SK-N-SH (cell line): ENCODE measurements around the gene TIMM17A. TPM values are rescaled to one million over a fixed set of nuclear protein-coding genes. Genes with fewer than 3 reads are reported as not detected.

ENCODE experiments used
- CTCF ChIA-PET: fragments of 300-600, 350-600 bp; formaldehyde crosslinking; extraction: SDS; loops from one replicate; lab custom pipeline; 2021; lab: Yijun Ruan, JAX
- POLR2A ChIA-PET: fragments of 350-600 bp; sonication (Branson Sonifier 250); formaldehyde crosslinking; extraction: SDS; loops from one replicate; lab custom pipeline; 2020; ENCODE audit warnings: antibody characterized with exemption, inconsistent platforms; lab: Yijun Ruan, JAX
- DNase-seq: peaks from one replicate; pipeline ENCODE4 v3.0.0; 2012
- H2AFZ ChIP-seq: fragments of 200-600 bp; sonication (generic); 2 replicates; pipeline ENCODE4 v1.8.1; 2016; ENCODE audit warnings: antibody characterized with exemption, mild to moderate bottlenecking, low read depth
- H3F3A ChIP-seq: fragments of 200-600 bp; sonication (generic); replicated peaks from 2 replicates; pipeline ENCODE3; 2016; ENCODE audit warnings: antibody characterized with exemption, mild to moderate bottlenecking; ENCODE audit not compliant: insufficient read depth
- H3K27ac ChIP-seq, 2 experiments: fragments of 200-500 bp in 1 of 2; fragments of 200-600 bp in 1 of 2; sonication (Bioruptor generic) in 1 of 2; sonication (generic), shearing (Covaris generic) in 1 of 2; 2 replicates each; pipeline versions ENCODE4 v1.5.1 to v1.6.1; 2014 to 2016; ENCODE audit warnings: low read depth in 2 of 2, inconsistent platforms in 1 of 2, low read length in 1 of 2, mild to moderate bottlenecking in 1 of 2, mixed read lengths in 1 of 2
- H3K27me3 ChIP-seq: fragments of 200-600 bp; sonication (generic), shearing (Covaris generic); 2 replicates; pipeline ENCODE4 v1.6.1; 2016; ENCODE audit warnings: mixed run types; ENCODE audit not compliant: insufficient read depth
- H3K36me3 ChIP-seq, 2 experiments: fragments of 200-500 bp in 1 of 2; fragments of 200-600 bp in 1 of 2; sonication (Bioruptor generic) in 1 of 2; sonication (generic) in 1 of 2; replicated peaks in 1 of 2; 2 replicates each; pipeline versions ENCODE3 to v1.5.1; 2014 to 2016; ENCODE audit warnings: low read length in 1 of 2, mild to moderate bottlenecking in 1 of 2; ENCODE audit not compliant: insufficient read depth in 2 of 2, control insufficient read depth in 1 of 2
- H3K4me1 ChIP-seq, 2 experiments: fragments of 200-500 bp in 1 of 2; fragments of 200-600 bp in 1 of 2; sonication (Bioruptor generic) in 1 of 2; sonication (generic), shearing (Covaris generic) in 1 of 2; 2 replicates each; pipeline versions ENCODE4 v1.5.1 to v1.6.1; 2014 to 2016; ENCODE audit warnings: low read depth in 1 of 2, low read length in 1 of 2, mixed run types in 1 of 2; ENCODE audit not compliant: insufficient read depth in 2 of 2, control insufficient read depth in 1 of 2
- H3K4me2 ChIP-seq: fragments of 200-600 bp; sonication (generic), shearing (Covaris generic); 2 replicates; pipeline ENCODE4 v1.6.1; 2017; ENCODE audit warnings: mixed run types
- H3K4me3 ChIP-seq, 2 experiments: fragments of 200-500 bp in 1 of 2; fragments of 200-600 bp in 1 of 2; sonication (Bioruptor generic) in 1 of 2; sonication (generic), shearing (Covaris generic) in 1 of 2; 2 replicates each; pipeline versions ENCODE4 v1.5.1 to v1.8.1; 2014 to 2016; ENCODE audit warnings: low read depth in 2 of 2, inconsistent platforms in 1 of 2, low read length in 1 of 2, mild to moderate bottlenecking in 1 of 2, mixed read lengths in 1 of 2, moderate library complexity in 1 of 2
- H3K79me2 ChIP-seq: fragments of 200-600 bp; sonication (generic); 2 replicates; pipeline ENCODE4 v1.8.1; 2017; ENCODE audit warnings: mild to moderate bottlenecking; ENCODE audit not compliant: insufficient read depth
- H3K9ac ChIP-seq: fragments of 200-600 bp; sonication (generic); 2 replicates; pipeline ENCODE4 v1.6.1; 2017; ENCODE audit warnings: mixed run types
- H3K9me2 ChIP-seq: fragments of 200-600 bp; sonication (generic); 2 replicates; pipeline ENCODE4 v1.6.1; 2017; ENCODE audit warnings: mixed run types
- H3K9me3 ChIP-seq: fragments of 200-600 bp; sonication (generic); 2 replicates; pipeline ENCODE4 v1.6.1; 2017; ENCODE audit warnings: mixed run types, mild to moderate bottlenecking, moderate library complexity
- H4K20me1 ChIP-seq: fragments of 200-600 bp; sonication (generic); 2 replicates; pipeline ENCODE4 v1.6.1; 2017; ENCODE audit warnings: mild to moderate bottlenecking, mixed run types; ENCODE audit not compliant: insufficient read depth
- CTCF ChIP-seq: fragments of 200-600 bp; sonication (generic); IDR thresholded peaks from 2 replicates; pipeline ENCODE4 v1.6.1; 2017; ENCODE audit warnings: antibody characterized with exemption, mild to moderate bottlenecking, moderate library complexity
- EP300 ChIP-seq, 2 experiments: IDR thresholded peaks; 2 replicates each; pipeline versions ENCODE4 v1.4.0 to v1.6.1; 2012; ENCODE audit warnings: borderline replicate concordance in 1 of 2, low read depth in 1 of 2, low read length in 1 of 2
- FOXJ3 ChIP-seq: sonication (generic); formaldehyde crosslinking; IDR thresholded peaks from 2 replicates; pipeline ENCODE4 v1.5.1; 2020; ENCODE audit warnings: mild to moderate bottlenecking, missing genetic modification reagents
- GATA2 ChIP-seq: sonication (generic); formaldehyde crosslinking; IDR thresholded peaks from 2 replicates; pipeline ENCODE4 v1.5.0; 2020; ENCODE audit warnings: mild to moderate bottlenecking, missing genetic modification reagents
- JUND ChIP-seq: IDR thresholded peaks from 2 replicates; pipeline ENCODE4 v1.4.0; 2012
- MEF2A ChIP-seq: IDR thresholded peaks from 2 replicates; pipeline ENCODE4 v1.4.0; 2012; ENCODE audit warnings: low read depth, borderline replicate concordance
- MXI1 ChIP-seq: IDR thresholded peaks from 2 replicates; pipeline ENCODE4 v1.6.1; 2012; ENCODE audit warnings: mild to moderate bottlenecking, low read depth, low read length, improper control_type of control experiment
- NFIC ChIP-seq: IDR thresholded peaks from 2 replicates; pipeline ENCODE4 v1.4.0; 2012; ENCODE audit warnings: borderline replicate concordance
- PBX3 ChIP-seq: IDR thresholded peaks from 2 replicates; pipeline ENCODE4; 2012
- TCF12 ChIP-seq: IDR thresholded peaks from 2 replicates; pipeline ENCODE4 v1.4.0; 2012
- TEAD4 ChIP-seq: IDR thresholded peaks from 2 replicates; pipeline ENCODE4 v1.4.0; 2012; ENCODE audit warnings: mild to moderate bottlenecking, borderline replicate concordance; ENCODE audit not compliant: insufficient read depth
- USF1 ChIP-seq: IDR thresholded peaks from 2 replicates; pipeline ENCODE4 v1.4.0; 2012; ENCODE audit warnings: low read depth, borderline replicate concordance
- ZBTB33 ChIP-seq: IDR thresholded peaks from 2 replicates; pipeline ENCODE4 v1.4.0; 2012; ENCODE audit warnings: low read depth, borderline replicate concordance
- WGBS: methylation state at CpG from one replicate; pipeline ENCODE4 v1.1.6; 2017; ENCODE audit warnings: low lambda C conversion rate; 5-methylcytosine and 5-hydroxymethylcytosine counted together
- polyA plus RNA-seq, 3 experiments: library from polyadenylated mRNA; depleted of rRNA; stranded (reverse); fragments of >200 nt; gene quantifications; 2 replicates each; pipeline ENCODE4 v1.2.3, GENCODE V29; 2012

The TIMM17A gene
- polyA plus RNA-seq, 1 of the 3 experiments (the other 2 are of a cell fraction): 33.6 TPM

GRCh38 chr1:201968202-201968925 is 13.1 kb downstream of the TIMM17A start:
- H3K79me2 ChIP-seq: peaks cover 10% of the 10 kb centered on the region; the same call in 1 of the 2 replicates
- no peak overlapping the region for H3K4me2 ChIP-seq
- H2AFZ ChIP-seq: no peak overlapping the region
- H3F3A ChIP-seq: peaks cover 56% of the 10 kb centered on the region
- ChIA-PET CTCF (interaction anchor here (0.6 to 11.4 kb wide), 10 partner anchors 15 to 521 kb away, joined by 3 to 344 read pairs (median 4); partner anchors contain the start of genes LMOD1, RNPEP and SHISA4), POLR2A (no interaction called here)
- H3K9me3 ChIP-seq: no peaks in the 10 kb centered on the region
- no peak for TF ChIP-seq JUND
- TF ChIP-seq MEF2A: no peak
- TF ChIP-seq TEAD4: no peak
- no peak overlapping the region for H3K9ac ChIP-seq
- 96% methylated on average over 16 of the region's 16 CpGs for WGBS
- H3K9me2 ChIP-seq: no peaks in the 10 kb centered on the region
- H3K4me3 ChIP-seq: no peak overlapping the region
- no peak for DNase-seq
- H3K4me1 ChIP-seq: no peaks in the 10 kb centered on the region; a peak in 1 of 4 replicates
- H3K27me3 ChIP-seq: no peaks in the 10 kb centered on the region
- H4K20me1 ChIP-seq: no peaks in the 10 kb centered on the region
- no peak overlapping the region for H3K27ac ChIP-seq
- H3K36me3 ChIP-seq: peaks cover 52 to 67% of the 10 kb centered on the region in 2 experiments

GRCh38 chr1:201970334-201971159 is 15.2 kb downstream of the TIMM17A start:
- CTCF ChIA-PET: interaction anchor here (1.8 to 11.4 kb wide), 4 partner anchors 60 to 92 kb away, joined by 4 to 344 read pairs (median 10); partner anchors contain the start of gene SHISA4
- Histone ChIP-seq H2AFZ (no peak overlapping the region), H3K4me2 (no peak overlapping the region), H3K9me3 (no peaks in the 10 kb centered on the region), H3K9me2 (no peaks in the 10 kb centered on the region), H3K36me3 (peaks cover 34 to 48% of the 10 kb centered on the region in 2 experiments), H3K79me2 (peaks cover 6% of the 10 kb centered on the region; the same call in 1 of the 2 replicates), H3K4me3 (no peak overlapping the region), H3K27ac (no peak overlapping the region), H4K20me1 (no peaks in the 10 kb centered on the region), H3K9ac (no peak overlapping the region), H3F3A (peaks cover 43% of the 10 kb centered on the region), H3K27me3 (no peaks in the 10 kb centered on the region), H3K4me1 (no peaks in the 10 kb centered on the region; a peak in 1 of 4 replicates)
- 53% methylated on average over 9 of the region's 9 CpGs for WGBS
- POLR2A ChIA-PET: no interaction called here
- peak; percentile 62 for DNase-seq
- TF ChIP-seq USF1 (no peak), EP300 (IDR thresholded peaks at IDR 0.05; ENCODE audit: borderline replicate concordance in 1 of 2, low read depth in 1 of 2, low read length in 1 of 2) (peak in 1 of 2 experiments; percentile 84; a peak in 2 of 4 replicates), NFIC (peak; percentile 52), GATA2 (peak; percentile 89), CTCF (no peak), MXI1 (peak; percentile 95), ZBTB33 (no peak), PBX3 (no peak), FOXJ3 (CRISPR knock-in tag) (peak; percentile 51; the same call in 1 of the 2 replicates), TCF12 (peak; percentile 42; the same call in 1 of the 2 replicates)
